GM20000 (cell line): ENCODE measurements around the gene GPHA2.

Source experiments
- DNase-seq: peaks from one replicate; pipeline ENCODE4 v3.0.0; 2012; ENCODE audit warnings: low spot score
- TF ChIP-seq, protein P1 (sequence below): IDR thresholded peaks from 2 replicates; pipeline ENCODE4 v1.5.1; 2012; ENCODE audit warnings: mild to moderate bottlenecking, control low read depth; ENCODE audit errors: extremely low read depth, missing control alignments

The GPHA2 gene

DNA sequence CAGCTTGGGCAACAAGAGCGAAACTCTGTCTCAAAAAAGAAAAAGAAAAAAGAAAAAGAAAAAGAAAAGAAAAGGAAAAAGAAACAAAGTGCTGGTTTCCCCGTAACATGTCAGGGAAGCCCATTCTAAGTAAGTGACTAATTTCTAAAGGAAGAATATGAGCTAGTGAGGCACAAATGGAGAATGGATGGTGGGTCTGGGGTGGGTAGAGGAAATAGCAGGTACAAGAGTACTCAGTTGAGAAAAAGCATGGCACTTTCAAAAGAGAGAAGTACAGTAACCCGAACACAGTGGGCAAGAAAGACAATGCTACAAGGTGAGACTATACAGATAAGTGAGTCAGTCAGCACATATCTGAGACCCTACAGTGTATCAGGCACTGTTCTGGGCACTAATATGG lies 31.7 kb upstream of the GPHA2 start:
- no peak for DNase-seq
- TF ChIP-seq, protein P1, sequence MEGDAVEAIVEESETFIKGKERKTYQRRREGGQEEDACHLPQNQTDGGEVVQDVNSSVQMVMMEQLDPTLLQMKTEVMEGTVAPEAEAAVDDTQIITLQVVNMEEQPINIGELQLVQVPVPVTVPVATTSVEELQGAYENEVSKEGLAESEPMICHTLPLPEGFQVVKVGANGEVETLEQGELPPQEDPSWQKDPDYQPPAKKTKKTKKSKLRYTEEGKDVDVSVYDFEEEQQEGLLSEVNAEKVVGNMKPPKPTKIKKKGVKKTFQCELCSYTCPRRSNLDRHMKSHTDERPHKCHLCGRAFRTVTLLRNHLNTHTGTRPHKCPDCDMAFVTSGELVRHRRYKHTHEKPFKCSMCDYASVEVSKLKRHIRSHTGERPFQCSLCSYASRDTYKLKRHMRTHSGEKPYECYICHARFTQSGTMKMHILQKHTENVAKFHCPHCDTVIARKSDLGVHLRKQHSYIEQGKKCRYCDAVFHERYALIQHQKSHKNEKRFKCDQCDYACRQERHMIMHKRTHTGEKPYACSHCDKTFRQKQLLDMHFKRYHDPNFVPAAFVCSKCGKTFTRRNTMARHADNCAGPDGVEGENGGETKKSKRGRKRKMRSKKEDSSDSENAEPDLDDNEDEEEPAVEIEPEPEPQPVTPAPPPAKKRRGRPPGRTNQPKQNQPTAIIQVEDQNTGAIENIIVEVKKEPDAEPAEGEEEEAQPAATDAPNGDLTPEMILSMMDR, result no peak

DNA sequence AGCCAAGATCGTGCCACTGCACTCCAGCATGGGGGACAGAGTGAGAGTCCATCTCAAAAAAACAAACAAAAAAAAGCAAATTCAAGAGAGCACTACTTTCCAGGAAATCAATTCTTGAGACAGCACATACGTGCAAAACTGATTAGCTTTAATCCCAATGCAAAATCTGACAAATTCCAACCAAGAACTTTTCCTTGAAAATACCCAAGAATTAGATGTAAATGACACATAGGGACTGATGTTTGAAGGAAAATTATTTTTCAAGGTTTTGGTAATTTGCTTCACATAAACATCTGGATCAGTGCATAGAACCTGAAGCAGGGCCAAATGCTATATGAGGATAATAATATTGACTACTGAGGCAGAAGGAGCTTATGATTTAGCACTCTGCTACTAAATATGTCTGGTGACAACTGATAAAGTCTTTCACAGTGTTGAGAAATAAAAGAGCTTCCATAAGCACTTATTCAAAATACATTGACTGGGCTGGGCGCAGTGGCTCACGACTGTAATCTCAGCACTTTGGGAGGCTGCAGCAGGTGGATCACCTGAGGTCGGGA lies 27.5 kb upstream of the GPHA2 start:
- no peak for DNase-seq

DNA sequence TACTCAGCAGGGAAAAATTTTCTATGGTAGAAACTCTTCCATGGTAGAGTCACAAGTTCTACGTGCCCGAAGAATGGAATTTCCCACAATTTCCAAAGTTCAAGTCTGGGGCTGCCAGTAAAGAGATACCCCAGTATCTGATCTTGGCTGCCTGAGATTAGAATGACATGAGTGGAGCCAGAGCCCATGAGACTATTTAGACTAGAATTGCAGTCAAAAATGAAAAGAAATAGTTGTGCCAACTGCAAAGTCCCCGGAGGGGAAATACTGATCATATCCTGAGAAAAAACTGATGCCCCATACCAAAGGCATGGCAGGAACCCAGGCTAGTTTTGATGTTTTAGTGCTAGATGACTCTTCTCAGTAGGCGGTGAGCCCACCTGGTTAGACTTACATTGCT lies 25.0 kb upstream of the GPHA2 start:
- no peak for DNase-seq
- TF ChIP-seq, protein P1, result no peak

More for the DNA sequence above, 27.5 kb upstream of the GPHA2 start:
- TF ChIP-seq, protein P1, result no peak

- TF ChIP-seq, protein P1, result no peak
- no peak for DNase-seq
These were observed 23.8 kb upstream of the GPHA2 start for GRCh38 chr11:64959498-64959897.

- TF ChIP-seq, protein P1, result no peak
- DNase-seq, result no peak
These were observed 18.5 kb upstream of the GPHA2 start for GRCh38 chr11:64954201-64954600.

DNA sequence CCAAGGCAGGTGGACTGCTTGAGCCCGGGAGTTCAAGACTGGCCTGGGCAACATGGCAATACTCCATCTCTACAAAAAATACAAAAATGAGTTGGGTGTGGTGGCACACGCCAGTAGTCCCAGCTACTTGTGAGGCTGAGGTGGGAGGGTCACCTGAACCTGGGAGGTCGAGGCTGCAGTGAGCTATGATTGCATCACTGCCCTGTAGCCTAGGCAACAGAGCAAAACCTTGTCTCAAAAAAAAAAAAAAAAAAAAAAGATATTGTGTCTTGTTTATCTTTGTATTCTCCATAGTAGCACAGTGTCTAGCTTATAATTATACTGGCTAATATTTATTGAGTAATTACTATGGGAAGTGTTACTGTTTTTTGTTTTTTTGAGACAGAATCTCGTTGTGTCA lies 15.8 kb upstream of the GPHA2 start:
- TF ChIP-seq, protein P1, result no peak
- no peak for DNase-seq

DNA sequence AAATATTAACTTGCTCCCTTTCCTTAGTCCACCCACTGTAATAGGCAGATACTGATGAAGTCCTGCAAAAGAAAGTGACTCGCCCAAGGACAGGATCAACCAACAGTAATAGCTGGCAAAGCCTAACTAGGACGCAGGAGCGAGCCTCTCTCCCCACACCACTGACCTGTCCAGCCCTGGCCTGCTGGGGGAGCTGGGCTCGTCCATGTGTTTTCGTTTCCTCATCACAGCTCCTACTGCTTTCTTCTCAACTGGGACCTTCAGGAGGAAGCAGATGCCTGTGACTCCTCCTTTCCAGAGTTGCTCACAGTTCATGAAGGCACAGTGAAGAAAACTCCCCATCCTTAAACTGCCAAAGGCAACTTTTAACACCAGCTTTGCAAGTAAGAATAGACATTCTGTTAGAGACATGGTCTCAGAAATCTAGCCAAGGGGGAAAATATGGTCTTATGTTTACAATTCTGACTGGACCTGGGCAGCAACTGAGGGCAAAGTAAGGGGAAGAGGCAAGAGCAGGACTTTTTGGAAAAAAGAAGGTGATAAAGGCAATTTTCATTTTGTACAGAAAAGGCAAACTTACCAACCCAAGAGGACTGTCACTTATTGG lies 11.6 kb upstream of the GPHA2 start:
- TF ChIP-seq, protein P1, result no peak
- no peak for DNase-seq
